RPMI7951 (cell line): ENCODE results near the gene NSUN3. TPM values are rescaled to one million over a fixed set of nuclear protein-coding genes. Genes with fewer than 3 reads are reported as not detected.
"Not testable (repeated sequence)": the region's sequence is repeated elsewhere in the genome, so short reads cannot be mapped to it uniquely, and the experiment has no call there.

ENCODE experiments used
- DNase-seq: peaks from one replicate; pipeline ENCODE4 v3.0.0-alpha.2; 2012; ENCODE audit warnings: low read depth
- total RNA-seq: library from RNA; depleted of rRNA; stranded (reverse); fragments of >200 nt; shearing (Covaris generic); gene quantifications from 2 replicates; pipeline ENCODE4 v1.2.3, GENCODE V29; 2014

The NSUN3 gene
- total RNA-seq, 1 experiment from 2014 or later: 12.3 TPM

DNA sequence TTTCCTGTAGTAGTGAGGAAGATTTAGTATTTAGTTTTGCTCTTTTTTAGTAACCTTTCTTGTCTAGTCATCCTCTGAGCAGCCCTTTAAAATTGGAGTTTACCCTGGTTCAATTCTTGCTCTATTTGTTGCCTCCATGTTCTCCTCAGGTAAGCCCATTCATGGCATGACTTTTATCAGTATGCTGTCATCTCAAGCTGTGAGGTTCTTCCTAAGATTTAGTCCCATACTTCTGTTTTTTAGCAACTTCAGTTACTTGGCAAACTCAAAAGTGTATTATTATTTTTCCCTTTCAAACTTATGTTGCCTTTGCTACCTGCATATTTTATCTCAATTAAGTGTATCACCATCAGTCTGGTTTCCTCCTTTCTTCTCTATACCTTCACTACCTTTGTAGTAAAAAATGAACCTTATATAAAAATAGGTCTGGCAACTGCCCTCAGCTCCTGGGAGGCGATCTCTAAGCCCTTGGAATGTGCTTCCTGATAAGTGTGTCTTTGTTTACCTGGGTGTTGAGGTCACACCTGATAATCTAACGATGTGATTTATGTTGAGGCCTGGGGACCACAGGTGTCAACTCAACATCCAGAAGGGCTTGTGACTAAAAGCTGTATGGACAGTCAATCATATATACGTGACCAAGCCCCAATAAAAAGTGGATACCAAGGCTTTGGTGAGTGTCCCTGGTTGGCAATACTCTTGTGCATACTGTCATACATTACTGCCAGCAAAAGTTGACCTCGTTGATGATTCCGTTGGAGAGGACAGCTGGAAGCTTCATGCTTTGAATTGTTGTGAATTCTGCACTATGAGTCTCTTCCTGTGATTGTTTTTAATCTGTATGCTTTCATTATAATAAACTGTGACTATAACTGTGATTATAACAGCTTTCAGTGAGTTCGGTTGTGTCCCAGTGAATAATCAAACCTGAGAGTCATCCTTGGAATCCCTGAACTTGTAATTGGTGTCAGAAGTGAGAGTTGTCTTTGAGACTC lies 3.9 kb downstream of the NSUN3 start:
- DNase-seq: no peak

DNA sequence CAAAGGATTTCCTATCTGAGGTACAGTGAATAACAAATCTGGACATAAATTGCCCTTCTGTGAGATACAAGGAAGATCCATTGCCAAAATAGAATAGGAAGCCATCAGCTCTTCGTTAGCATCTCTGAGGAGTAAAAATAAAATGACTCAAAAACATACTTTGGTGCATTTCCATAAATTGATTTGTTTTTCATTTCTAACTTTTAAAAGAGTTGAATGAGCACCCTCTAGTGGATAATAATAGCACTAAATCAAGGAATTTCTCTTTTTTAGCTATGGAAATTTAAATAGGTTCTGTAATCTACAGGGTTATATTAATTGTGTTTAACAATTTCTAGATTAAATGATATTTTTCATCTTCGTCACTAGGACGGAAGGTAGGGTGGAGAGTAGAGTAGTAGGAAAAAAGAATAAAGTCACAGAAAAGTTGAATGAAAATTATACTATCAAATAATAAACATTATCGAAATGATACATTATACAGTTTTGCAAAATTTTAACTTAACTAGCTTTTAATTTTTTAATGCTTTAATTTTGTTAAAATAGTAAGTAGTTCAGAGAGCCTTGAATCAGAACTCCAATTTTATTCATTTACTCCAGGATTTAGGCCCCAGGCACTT lies 6.4 kb downstream of the NSUN3 start:
- peak; percentile 19 for DNase-seq

DNA sequence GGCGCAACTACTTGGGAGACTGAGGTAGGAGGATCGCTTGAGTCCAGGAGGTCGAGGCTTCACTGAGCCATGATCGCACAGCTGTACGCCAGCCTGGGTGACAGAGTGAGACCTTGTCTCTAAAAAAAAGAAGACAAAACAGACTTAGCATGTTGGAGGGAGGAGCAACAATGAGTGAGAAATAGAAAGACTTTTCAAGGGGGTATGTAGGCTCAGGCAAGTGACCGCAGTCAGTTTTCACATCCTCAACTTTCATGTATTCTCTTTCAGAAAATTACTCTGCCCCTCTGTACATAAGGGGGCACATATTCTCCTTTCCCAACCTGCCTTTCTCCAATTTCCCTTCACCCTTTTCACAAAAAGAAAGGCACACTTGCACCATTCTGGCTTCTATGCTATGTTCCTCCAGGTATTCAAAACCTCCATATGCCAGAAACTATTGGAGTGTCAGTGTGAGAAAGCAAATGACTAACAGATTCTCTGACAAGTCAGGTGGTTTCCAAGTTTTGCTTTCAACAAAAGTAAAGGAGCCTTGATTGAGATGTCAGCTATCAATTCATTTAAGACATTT lies 7.6 kb downstream of the NSUN3 start:
- no peak for DNase-seq

DNA sequence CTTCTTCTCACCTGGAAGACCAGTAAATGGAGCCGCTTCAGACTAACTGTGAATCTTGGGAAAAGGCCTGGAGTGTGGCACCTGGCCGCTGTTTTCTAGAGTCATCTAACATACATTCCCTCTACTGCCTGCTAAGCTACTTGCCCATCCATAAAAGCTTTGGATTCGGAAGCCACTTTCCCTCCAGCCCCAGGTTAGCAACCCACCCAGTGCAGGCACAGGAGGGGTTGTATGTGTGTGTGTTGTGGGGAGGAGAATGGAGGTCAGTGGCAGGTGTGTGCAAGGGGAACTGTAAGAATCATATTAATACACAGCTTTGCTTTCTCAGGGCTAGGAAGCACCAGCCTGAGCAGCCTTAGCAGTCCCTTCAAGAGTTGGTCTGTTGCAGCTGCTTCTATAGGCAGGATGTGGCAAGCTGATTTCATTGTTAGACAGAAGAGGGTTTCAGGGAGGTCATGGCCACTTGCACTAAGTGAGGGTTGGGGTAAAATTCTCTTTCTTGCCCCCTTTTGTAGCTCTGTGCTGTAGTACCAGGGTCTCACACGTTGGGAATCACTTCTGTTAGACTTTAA lies 8.9 kb downstream of the NSUN3 start:
- no peak for DNase-seq

DNA sequence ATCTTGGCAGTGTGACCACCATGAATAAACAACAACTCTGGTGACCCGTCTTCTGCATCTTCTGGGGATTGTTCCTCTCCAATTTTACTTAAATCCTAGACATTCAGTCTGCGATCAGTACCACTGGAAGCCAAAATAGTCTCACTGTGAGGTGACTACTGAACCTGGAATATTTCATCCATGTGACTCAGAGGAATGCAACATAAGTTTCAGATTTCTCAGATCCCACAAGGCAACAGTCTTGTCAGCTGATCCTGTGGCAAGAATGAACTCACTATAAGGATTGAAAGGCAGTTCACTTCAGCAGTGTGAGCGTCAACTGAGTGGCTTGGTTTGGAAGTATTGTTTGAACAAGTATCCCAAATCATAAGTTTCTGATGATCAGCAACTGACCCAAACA lies 13.2 kb downstream of the NSUN3 start:
- no peak for DNase-seq

DNA sequence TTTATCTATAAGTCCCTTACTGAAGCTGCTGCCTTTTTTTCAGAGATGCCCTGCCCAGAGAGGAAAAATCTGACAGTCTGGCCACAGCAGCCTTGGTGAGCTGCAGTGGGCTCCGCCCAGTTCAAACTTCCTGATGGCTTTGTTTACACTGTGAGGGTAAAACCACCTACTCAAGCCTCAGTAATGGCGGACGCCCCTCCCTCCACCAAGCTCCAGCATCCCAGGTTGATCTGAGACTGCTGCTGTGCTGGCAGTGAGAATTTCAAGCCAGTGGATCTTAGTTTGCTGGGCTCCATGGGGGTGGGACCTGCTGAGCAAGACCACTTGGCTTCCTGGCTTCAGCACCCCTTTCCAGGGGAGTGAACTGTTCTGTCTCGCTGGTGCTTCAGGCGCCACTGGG lies 17.7 kb downstream of the NSUN3 start:
- DNase-seq: not testable (repeated sequence)

DNA sequence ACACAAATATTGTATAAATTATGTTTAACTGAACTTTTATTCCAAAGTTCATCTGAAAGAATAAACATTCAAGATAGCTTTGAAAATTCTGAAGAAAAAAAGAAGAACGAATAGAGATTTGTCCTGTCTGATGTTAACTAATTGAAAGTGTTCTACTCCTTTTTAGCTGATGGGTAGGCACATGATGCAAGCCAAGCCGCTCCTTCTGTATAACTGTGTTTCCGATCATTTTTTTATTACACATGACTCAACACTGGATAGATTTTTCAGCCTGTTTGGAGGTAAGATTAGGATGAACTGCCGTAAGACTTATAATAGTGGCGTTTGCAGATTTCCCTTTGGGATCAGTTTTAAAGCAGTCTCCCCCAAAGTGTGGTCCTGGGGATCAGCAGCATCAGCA lies 19.0 kb downstream of the NSUN3 start:
- DNase-seq: no peak

DNA sequence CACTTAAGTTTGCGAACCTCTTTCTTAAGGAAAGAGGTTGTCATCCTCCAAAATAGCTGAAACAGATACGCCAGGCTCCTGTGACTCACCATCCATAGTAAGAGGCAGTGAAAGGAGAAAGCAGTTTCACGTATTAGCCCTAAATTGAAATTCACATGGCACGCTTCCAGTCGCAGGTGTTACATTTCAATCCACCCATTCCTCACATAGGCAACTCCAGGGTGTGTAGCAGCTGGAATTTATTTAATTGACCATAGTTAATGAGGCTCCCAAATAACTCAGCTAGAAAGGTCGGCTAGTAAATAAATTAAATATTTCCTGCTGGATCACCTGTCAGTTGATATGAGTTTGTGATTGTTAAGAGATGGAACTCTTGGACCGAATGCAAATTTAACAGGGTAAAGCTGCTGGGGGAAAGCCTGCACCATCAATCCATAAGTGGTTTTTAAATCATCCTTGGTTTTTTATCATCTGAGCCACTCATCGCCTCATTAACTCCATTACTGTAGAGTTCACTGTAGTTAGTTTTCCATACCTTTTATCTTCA lies 19.6 kb downstream of the NSUN3 start:
- DNase-seq: no peak

DNA sequence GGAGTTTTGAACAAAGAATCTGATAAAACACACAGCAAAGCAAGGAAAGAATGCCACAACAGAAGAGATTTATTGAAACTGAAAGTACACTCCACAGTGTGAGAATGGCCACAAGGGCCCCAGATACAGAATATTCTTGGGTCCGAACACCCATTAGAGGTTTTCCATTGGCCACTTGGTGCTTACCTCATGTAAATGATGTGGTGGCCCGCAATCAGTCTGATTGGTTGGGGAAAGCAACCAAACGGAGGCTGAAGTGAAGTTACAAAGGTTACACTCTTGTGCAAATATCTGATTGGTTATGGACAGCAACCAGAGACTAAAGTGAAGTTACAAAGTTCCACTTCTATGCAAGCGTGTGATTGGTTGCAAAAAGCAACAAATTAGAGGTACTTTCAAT lies 20.4 kb downstream of the NSUN3 start:
- no peak for DNase-seq

DNA sequence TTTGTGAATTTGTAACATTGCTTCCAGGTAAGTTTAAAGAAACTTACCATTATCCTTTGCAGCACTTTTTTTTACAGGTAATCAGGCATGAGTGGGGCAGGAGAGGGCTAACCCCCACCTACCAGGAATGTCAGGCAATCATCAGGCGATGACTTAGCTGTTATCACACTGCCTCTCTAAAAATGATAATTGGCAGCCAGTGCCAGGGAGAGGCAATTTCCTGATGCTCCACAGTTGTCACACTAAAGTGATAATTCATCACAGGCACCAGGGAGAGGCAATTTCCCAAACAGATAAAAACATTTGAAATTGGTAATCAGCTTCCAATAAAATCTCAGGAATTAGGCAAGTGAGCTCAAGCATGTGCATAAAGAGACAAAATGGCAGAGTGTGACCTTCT lies 26.3 kb downstream of the NSUN3 start:
- DNase-seq: no peak

DNA sequence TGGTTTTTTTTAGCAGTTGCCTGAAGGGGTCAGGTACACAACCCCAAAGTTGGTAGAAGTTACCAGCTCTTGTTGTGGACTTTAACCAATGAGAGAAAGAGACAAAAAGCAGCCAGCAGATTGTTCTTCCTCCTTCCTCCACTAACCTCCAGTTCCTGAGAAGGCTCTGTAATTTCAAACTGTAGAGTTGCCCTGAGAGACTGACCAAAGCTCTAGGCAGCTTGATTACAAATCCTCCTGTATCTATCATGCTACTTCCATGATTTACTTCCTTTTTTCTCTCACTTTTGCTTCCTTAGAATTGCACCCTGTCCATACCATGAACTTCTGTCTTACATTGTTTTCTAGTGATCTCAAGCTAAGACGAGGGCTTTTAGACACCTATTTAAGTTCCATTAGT lies 29.2 kb downstream of the NSUN3 start:
- no peak for DNase-seq

DNA sequence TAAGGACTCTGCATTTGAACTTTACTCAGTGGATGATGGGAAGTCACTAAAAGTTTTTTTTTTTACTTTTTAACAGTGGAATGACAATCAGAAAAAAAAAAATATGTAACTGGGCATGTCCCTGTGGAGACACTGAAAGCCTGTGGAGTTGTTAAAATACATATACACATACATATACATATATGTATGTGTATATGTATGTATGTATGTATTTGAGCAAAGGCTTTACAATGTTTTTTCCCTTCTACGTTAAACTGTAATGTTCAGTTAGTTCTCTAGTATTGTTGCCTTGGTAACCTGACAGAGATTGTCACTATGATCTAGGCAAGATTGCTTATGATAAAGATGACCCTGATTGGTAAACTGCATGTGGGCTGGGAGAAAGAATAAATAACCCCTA lies 30.3 kb downstream of the NSUN3 start:
- no peak for DNase-seq

DNA sequence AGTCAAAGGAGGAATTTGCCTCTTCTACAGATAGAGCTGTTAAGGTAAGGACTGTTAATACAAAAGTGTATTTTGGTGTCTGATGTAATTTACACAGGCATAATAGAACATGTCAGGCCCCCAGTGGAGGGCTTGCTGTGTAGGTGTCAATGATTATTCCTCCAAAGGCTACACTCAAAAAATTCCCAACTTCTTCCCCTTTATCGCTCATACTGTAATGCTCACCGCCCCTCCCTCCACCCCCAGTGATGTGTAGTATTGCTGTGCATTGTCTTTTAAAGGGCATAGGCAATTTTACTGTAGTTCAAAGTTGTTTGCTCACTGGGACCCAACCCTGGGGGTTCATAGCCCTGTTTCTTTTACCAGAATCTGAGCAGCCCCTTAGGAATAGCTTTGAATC lies 32.2 kb downstream of the NSUN3 start:
- no peak for DNase-seq

DNA sequence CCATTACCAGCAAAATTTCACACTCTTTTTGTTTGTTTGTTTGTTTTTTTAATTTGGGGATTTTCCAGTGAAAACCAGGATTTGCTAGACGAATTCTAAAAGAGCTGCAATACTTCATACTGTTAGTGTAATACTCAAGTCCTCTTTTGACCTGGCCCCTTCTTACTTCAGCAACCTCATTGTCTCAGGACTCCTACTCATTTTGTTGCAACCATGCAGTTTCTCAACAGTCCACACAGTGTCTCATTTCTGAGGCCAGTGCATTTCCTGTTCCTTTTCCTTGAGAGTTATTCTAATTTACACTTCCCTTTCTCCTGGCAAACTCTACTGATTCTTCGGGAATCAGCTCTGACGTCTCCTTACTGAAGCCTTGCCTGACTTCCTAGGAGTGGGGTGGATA lies 35.6 kb downstream of the NSUN3 start:
- no peak for DNase-seq

DNA sequence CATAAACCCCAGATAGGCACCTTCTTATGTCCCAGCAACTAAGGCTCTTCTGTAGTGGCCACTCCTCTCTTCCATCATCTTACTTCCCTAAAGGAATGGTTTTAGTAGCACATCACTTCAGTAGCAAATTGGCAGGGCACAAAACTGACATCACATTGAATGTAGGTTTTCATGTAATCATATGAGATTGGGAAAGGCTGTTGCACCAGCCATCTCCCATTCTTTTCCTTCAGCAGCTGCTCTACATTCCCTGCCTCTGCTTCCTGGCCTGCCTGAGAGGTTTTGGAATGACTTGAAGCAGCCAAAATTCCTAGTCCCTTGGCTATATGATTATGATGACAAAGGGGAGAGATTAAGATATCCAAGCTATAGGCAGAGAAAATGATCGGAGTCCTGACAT lies 36.5 kb downstream of the NSUN3 start:
- DNase-seq: no peak

DNA sequence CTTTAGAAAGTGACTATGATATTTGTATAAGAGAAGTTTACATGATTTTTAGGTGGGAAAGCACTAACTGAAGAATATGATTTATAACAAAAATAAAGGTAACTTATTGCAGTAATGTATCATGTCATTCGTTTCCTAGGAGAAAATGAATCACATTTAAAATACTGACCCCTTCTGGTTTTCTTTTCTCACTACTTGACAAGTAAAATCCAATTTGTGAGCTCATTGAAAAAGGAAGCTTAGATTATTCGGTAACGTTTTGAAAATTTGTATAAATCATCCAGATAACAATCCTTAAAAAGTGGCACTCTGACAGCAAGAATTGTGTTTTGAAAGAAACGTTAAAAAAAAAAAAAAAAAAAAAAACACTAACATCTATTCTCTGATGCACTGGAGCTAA lies 39.0 kb downstream of the NSUN3 start:
- peak; percentile 6 for DNase-seq

DNA sequence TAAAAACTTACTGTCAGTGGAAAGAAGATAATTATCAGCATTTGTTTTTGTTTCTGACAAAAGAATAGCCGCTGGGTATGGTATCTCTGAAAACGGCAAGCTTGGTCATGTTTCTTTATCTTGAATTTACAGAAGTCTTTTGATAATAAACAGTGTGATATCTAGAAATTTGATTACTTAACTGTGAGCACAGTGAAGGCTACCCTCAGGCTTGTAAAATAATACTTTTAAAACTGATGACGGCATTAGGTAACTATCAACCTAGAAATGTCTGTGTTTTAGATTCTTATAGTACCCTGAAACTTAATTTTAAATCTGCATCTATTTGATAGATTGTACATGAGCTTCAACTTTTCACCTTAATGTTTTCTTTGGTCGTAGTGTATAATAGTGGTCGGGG lies 43.4 kb downstream of the NSUN3 start:
- no peak for DNase-seq

DNA sequence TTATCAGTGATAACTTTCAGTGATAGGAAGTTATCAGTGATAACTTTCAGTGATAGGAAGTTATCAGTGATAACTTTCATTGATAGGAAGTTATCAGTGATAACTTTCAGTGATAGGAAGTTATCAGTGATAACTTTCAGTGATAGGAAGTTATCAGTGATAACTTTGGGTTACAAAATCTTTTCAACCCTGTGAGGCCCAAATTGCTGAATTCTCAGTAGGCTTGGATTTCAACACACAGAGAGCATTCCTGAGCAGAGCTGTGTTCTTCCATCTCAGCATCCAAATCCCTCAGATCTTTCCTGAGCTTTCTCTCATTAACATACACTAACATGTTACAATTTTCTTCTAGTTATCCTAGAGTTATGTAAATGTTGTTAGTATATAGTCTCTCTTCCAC lies 47.4 kb downstream of the NSUN3 start:
- DNase-seq: not testable (repeated sequence)

DNA sequence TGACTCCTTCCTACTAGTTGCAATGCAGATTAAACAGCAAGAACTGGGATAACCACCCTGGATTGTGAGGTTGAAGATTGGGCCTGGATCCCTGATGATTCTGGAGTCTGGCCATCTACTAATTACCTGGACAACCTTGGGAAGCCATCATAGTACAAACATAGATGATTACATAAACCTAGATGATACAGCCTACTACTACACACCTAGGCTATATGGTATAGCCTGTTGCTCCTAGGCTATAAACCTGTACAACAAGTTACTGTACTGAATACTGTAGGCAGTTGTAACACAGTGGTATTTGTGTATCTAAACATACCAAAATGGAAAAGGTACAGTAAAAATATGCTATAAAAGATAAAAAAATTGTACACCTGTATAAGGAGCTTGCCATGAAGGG lies 48.0 kb downstream of the NSUN3 start:
- no peak for DNase-seq

DNA sequence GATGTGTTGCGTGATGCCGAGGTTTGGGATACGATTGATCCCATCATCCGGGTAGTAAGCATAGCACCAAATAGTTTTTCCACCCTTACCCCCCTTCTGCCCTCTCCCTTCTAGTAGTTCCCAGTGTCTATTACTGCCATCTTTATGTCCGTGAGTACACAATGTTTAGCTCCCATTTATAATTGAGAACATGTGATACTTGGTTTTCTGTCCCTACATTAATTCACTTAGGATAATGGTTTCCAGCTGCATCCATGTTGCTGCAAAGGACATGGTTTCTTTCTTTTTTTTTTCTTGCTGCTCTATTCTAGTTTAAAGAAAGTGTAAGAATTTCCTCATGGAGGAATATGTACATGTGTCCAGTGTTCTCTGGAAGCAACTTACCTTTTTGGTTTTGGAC lies 51.8 kb downstream of the NSUN3 start:
- DNase-seq: peak; percentile 13

DNA sequence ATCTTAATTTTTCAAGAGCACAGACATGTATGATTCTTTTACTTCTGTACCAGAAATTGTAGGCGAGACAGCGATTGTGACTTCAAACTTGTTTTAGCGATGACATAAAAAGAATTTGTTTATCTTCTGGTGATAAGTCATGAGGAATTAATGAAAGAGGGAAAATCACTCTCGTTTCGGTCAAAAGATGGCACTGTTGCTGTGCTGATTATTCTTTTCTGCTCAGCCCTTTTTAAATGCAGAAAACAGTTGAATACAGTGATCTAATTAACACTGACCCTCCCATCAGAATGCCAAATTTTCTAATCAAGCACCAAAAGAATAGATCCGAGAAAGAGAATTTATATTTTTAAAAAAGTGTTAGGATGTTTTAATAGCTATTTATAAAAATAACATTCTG lies 52.6 kb downstream of the NSUN3 start:
- peak; percentile 24 for DNase-seq

DNA sequence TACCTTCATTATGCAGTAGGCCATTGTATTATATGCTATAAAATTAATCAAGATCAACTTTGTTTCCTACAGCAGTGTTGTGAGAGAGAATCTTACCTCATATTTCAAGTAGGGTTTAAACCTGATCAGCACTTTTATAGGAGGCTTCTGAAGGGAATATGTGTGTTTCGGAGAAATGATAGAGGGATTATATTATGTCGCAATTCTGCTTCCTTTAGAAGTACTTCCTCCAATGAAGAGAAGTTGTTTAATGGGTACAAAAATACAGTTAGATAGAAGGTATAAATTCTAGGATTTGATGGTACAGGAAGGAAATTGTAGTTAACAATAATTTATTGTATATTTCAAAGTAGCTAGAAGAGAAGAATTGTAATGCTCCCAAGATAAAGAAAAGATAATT lies 54.9 kb downstream of the NSUN3 start:
- no peak for DNase-seq
